Natural killer cell (primary cell): ENCODE data around the gene THSD7B. TPM values are rescaled to one million over a fixed set of nuclear protein-coding genes. Genes with fewer than 3 reads are reported as not detected.

ENCODE experiments used
- ATAC-seq, 3 donors: fragments of 150-1000 bp in 2 of 3; fragments of 200-7000 bp in 1 of 3; cut with Tn5 transposase; 1 replicate in 1 of 3; 2 replicates in 2 of 3; pipeline ENCODE4 v1.10.0; 2021; ENCODE audit warnings: mild to moderate bottlenecking in 2 of 3, moderate library complexity in 2 of 3
- DNase-seq, 2 donors: peaks; one replicate each; pipeline versions ENCODE4 v3.0.0 to v3.0.0-alpha.2; 2013 to 2021; ENCODE audit warnings: mixed read lengths in 1 of 2
- H3K27ac ChIP-seq: one replicate; pipeline ENCODE4 v1.5.1; 2013; ENCODE audit warnings: mild to moderate bottlenecking, low read length
- H3K27me3 ChIP-seq: one replicate; pipeline ENCODE4 v1.6.1; 2013; ENCODE audit warnings: low read length; ENCODE audit not compliant: control insufficient read depth, insufficient read depth
- H3K36me3 ChIP-seq: one replicate; pipeline ENCODE4 v1.6.1; 2013; ENCODE audit warnings: low read length; ENCODE audit not compliant: control insufficient read depth, insufficient read depth
- H3K4me1 ChIP-seq: one replicate; pipeline ENCODE4 v1.6.1; 2013; ENCODE audit warnings: low read length; ENCODE audit not compliant: control insufficient read depth, insufficient read depth
- H3K4me3 ChIP-seq: one replicate; pipeline ENCODE4 v1.5.1; 2013; ENCODE audit warnings: low read length
- H3K9me3 ChIP-seq: one replicate; pipeline ENCODE4 v1.6.1; 2013; ENCODE audit warnings: low read length; ENCODE audit not compliant: control insufficient read depth, insufficient read depth
- H3K27ac Mint-ChIP-seq, 2 donors: one replicate each; pipeline ENCODE4 v1.8.0; 2022; ENCODE audit warnings: mild to moderate bottlenecking in 2 of 2, mixed read lengths in 2 of 2, moderate library complexity in 1 of 2
- H3K27me3 Mint-ChIP-seq, 2 donors: one replicate each; pipeline ENCODE4 v1.8.0; 2022; ENCODE audit warnings: low read depth in 2 of 2, mixed read lengths in 2 of 2
- H3K36me3 Mint-ChIP-seq: one replicate; pipeline ENCODE4 v1.8.0; 2022; ENCODE audit warnings: mixed read lengths
- H3K4me1 Mint-ChIP-seq, 2 donors: one replicate each; pipeline ENCODE4 v1.8.0; 2022; ENCODE audit warnings: mixed read lengths in 2 of 2
- H3K4me3 Mint-ChIP-seq: one replicate; pipeline ENCODE4 v1.8.0; 2022; ENCODE audit warnings: mild to moderate bottlenecking, moderate library complexity, mixed read lengths
- H3K9me3 Mint-ChIP-seq, 2 donors: one replicate each; pipeline ENCODE4 v1.8.0; 2022; ENCODE audit warnings: mixed read lengths in 2 of 2
- CTCF ChIP-seq: fragments of 200-600 bp; IDR thresholded peaks from one replicate; pipeline ENCODE4 v1.8.0; 2022; ENCODE audit warnings: antibody characterized with exemption
- WGBS: methylation state at CpG from one replicate; pipeline ENCODE4 v1.1.7; 2013; ENCODE audit warnings: missing lambda C conversion rate; ENCODE audit not compliant: insufficient coverage; 5-methylcytosine and 5-hydroxymethylcytosine counted together
- intact Hi-C: fragments of 100-400 bp; cut with micrococcal nuclease; formaldehyde crosslinking; loops from one replicate; pipeline ENCODE4 v1.14.2; 2022
- total RNA-seq, 4 donors: library from RNA; stranded (reverse); fragments of 120-200 nt in 1 of 4; gene quantifications; one replicate each; pipeline versions ENCODE4 v1.2.3 to v1.2.4, GENCODE V29; 2013 to 2022

Gene THSD7B
- total RNA-seq, 3 donors from 2014 or later (not counting 1 experiment from before 2014, with no cell fraction given): not detected

DNA sequence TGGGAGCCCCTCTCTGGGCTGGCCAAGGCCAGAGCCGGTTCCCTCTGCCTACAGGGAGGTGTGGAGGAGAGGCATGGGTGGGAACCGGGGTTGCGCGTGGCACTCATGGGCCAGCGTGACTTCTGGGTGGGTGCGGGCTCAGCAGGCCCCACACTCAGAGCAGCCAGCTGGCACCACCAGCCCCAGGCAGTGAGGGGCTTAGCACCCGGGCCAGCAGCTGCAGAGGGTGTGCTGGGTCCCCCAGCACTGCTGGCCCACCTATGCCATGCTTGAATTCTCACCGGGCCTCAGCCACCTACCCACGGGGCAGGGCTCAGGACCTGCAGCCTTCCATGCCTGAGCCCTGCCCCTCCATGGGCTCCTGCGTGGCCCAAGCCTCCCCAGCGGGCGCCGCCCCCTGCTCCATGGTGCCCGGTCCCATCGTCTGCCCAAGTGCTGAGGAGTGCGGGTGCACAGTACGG lies 950.4 kb downstream of the THSD7B start:
- no peaks in the 10 kb centered on the region for H3K4me1 ChIP-seq
- Mint-ChIP-seq H3K4me3 (no peak overlapping the region), H3K9me3 (peaks cover 26% of the 10 kb centered on the region in 2 donors), H3K4me1 (no peaks in the 10 kb centered on the region), H3K27me3 (no peaks in the 10 kb centered on the region), H3K27ac (no peak overlapping the region), H3K36me3 (peaks cover 11% of the 10 kb centered on the region)
- DNase-seq (no peak), ATAC-seq (no peak)
- no peaks in the 10 kb centered on the region for H3K36me3 ChIP-seq
- no peaks in the 10 kb centered on the region for H3K27me3 ChIP-seq
- H3K27ac ChIP-seq: no peak overlapping the region
- no peaks in the 10 kb centered on the region for H3K9me3 ChIP-seq
- WGBS: 89% methylated on average over 17 of the region's 17 CpGs
- H3K4me3 ChIP-seq: no peak overlapping the region
- TF ChIP-seq CTCF: no peak
- intact Hi-C loops: no loop called here

DNA sequence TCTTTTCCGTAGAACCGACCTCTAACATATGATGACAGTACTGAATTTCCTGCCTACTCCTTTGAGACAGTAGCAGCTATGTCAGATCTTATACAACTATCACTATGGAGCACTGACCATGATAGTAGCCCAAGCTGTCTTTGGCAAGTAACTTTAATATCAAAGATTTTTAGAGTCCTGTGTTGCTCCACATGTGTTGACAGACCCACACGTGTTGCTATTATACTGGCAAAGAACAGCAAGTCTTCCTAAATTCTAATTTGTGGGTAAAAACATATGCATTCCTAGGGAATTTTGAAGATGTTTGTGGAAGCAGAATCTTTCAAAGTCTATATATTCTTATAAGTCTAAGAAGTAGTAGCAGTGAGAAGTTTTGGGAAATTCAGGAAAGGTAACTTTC lies 953.4 kb downstream of the THSD7B start:
- Histone ChIP-seq H3K27ac (no peak overlapping the region), H3K36me3 (no peaks in the 10 kb centered on the region), H3K4me3 (no peak overlapping the region), H3K4me1 (no peaks in the 10 kb centered on the region), H3K27me3 (no peaks in the 10 kb centered on the region), H3K9me3 (no peaks in the 10 kb centered on the region)
- Mint-ChIP-seq H3K9me3 (peaks cover 16 to 27% of the 10 kb centered on the region in 2 donors), H3K4me1 (no peaks in the 10 kb centered on the region), H3K27ac (no peak overlapping the region), H3K36me3 (peaks cover 6% of the 10 kb centered on the region), H3K4me3 (no peak overlapping the region), H3K27me3 (no peaks in the 10 kb centered on the region)
- ATAC-seq: no peak
- DNase-seq: no peak
- 86% methylated on average over 3 of the region's 3 CpGs for WGBS
- intact Hi-C loops: no loop called here
- TF ChIP-seq CTCF: no peak

DNA sequence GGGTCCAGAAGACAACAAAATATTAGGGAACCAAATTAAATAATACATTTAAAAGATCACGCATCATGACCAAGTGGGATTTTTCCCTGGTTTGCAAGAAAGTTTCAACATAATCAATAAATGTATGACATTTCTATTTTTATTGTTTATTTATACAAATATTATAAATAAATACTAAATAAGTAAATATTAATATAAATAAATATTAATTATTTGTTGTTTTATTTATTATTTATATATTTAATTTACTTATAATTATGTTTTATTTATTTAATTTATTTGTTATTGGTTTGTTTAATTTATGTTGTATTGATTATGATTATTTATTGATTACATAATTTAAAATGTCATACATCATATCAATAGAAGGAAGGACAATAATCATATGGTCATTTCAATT lies 956.4 kb downstream of the THSD7B start:
- H3K27ac Mint-ChIP-seq: no peak overlapping the region
- intact Hi-C loops: no loop called here
- Histone ChIP-seq H3K4me3 (no peak overlapping the region), H3K9me3 (no peaks in the 10 kb centered on the region), H3K27me3 (no peaks in the 10 kb centered on the region), H3K36me3 (no peaks in the 10 kb centered on the region), H3K27ac (no peak overlapping the region), H3K4me1 (no peaks in the 10 kb centered on the region)
- DNase-seq: no peak
- ATAC-seq: no peak
- H3K4me3 Mint-ChIP-seq: no peak overlapping the region
- WGBS: no CpG with 5 or more reads among the region's 1 CpG
- H3K4me1 Mint-ChIP-seq: no peaks in the 10 kb centered on the region
- TF ChIP-seq CTCF: no peak
- H3K27me3 Mint-ChIP-seq: no peaks in the 10 kb centered on the region
- H3K9me3 Mint-ChIP-seq: peaks cover 16 to 29% of the 10 kb centered on the region in 2 donors
- H3K36me3 Mint-ChIP-seq: peaks cover 6% of the 10 kb centered on the region

GRCh38 chr2:137724912-137725311 lies 959.6 kb downstream of the THSD7B start:
- Histone ChIP-seq H3K4me3 (no peak overlapping the region), H3K27me3 (no peaks in the 10 kb centered on the region), H3K27ac (no peak overlapping the region), H3K4me1 (no peaks in the 10 kb centered on the region), H3K36me3 (no peaks in the 10 kb centered on the region), H3K9me3 (no peaks in the 10 kb centered on the region)
- ATAC-seq (no peak), DNase-seq (no peak)
- H3K27ac Mint-ChIP-seq: no peak overlapping the region
- H3K27me3 Mint-ChIP-seq: no peaks in the 10 kb centered on the region
- no peak for TF ChIP-seq CTCF
- no peak overlapping the region for H3K4me3 Mint-ChIP-seq
- H3K4me1 Mint-ChIP-seq: no peaks in the 10 kb centered on the region
- intact Hi-C loops: no loop called here
- WGBS: 95% methylated on average over 1 of the region's 2 CpGs
- peaks cover 13 to 31% of the 10 kb centered on the region in 2 donors for H3K9me3 Mint-ChIP-seq
- peaks cover 6% of the 10 kb centered on the region for H3K36me3 Mint-ChIP-seq
